D721Med (cell line): ENCODE data around the gene SF3B2.

ENCODE experiments used
- DNase-seq: peaks from one replicate; pipeline ENCODE4 v3.0.0; 2011; ENCODE audit warnings: low spot score; ENCODE audit not compliant: insufficient read length
- FAIRE-seq: peaks from 2 replicates; lab custom pipeline; 2011; peaks lifted over from hg19 to GRCh38; lab: Jason Lieb, UNC
- CTCF ChIP-seq: IDR thresholded peaks from 2 replicates; pipeline ENCODE4 v1.5.1; 2012; ENCODE audit warnings: mild to moderate bottlenecking, control low read depth; ENCODE audit not compliant: insufficient read depth; ENCODE audit errors: missing control alignments

Gene SF3B2

DNA sequence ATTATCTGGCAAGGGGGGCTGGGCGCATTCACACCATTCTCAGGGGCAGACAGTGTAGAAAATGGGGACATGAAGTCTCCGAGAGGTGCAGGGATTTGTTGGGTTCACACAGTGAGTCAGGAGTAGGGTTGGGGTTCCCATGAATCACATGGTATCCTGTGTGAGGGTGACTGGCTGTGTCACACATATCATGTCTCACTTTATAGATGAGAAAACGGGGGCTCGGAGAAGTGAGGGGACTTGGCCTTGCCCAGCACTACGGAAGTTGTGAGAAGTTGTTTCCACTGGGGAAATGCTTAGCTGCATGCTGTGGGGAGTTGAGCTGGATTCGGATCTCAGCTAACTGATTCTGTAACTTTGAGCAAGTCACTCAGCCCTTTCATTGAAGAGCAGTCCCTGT lies 7.4 kb upstream of the SF3B2 start:
- TF ChIP-seq CTCF = no peak
- no peak for DNase-seq
- FAIRE-seq = no peak

GRCh38 chr11:66045177-66045639 lies 7.0 kb upstream of the SF3B2 start:
- FAIRE-seq = no peak
- peak; percentile 87 for DNase-seq
- peak; percentile 85 for TF ChIP-seq CTCF

- DNase-seq = no peak
- TF ChIP-seq CTCF = no peak
- FAIRE-seq = peak; percentile 70
Measured at GRCh38 chr11:66046901-66047300, 5.3 kb upstream of the SF3B2 start.

GRCh38 chr11:66047541-66048365 lies 4.4 kb upstream of the SF3B2 start:
- DNase-seq = no peak
- FAIRE-seq = no peak
- no peak for TF ChIP-seq CTCF

GRCh38 chr11:66048547-66049323 lies 3.4 kb upstream of the SF3B2 start, which contains the start of gene GAL3ST3:
GAL3ST3 (minus strand) TSS chr11:66049161; CDS start chr11:66045415, 3,746 bp downstream.
- DNase-seq = peak; percentile 79
- FAIRE-seq = no peak

GRCh38 chr11:66050581-66051231 lies 1.5 kb upstream of the SF3B2 start:
- TF ChIP-seq CTCF = no peak
- DNase-seq (no peak), FAIRE-seq (no peak)

More at GRCh38 chr11:66048547-66049323, 3.4 kb upstream of the SF3B2 start, which contains the start of gene GAL3ST3:
- no peak for TF ChIP-seq CTCF
